Naive thymus-derived CD4-positive, alpha-beta T cell (primary cell): Measurements from ENCODE around the gene ZNF618. TPM values are rescaled to one million over a fixed set of nuclear protein-coding genes. Genes with fewer than 3 reads are reported as not detected.

ENCODE experiments used
- ATAC-seq: fragments of 150-1000 bp; cut with Tn5 transposase; 2 replicates; pipeline ENCODE4 v1.10.0; 2021; ENCODE audit warnings: mild to moderate bottlenecking, moderate library complexity
- CTCF ChIA-PET: fragments of 350-600 bp; sonication (Branson Sonifier 250); formaldehyde crosslinking; loops from one replicate; lab custom pipeline; 2021; ENCODE audit warnings: antibody characterized with exemption; lab: Charles Lee
- POLR2A ChIA-PET: fragments of 350-600 bp; sonication (Branson Sonifier 250); formaldehyde crosslinking; loops from one replicate; lab custom pipeline; 2021; ENCODE audit warnings: antibody characterized with exemption, inconsistent platforms; lab: Charles Lee
- DNase-seq, 9 donors: peaks; one replicate each; pipeline versions ENCODE4 v3.0.0 to v3.0.0-alpha.2; 2020 to 2022; ENCODE audit warnings: mixed read lengths in 1 of 9
- H3K27ac ChIP-seq: one replicate; pipeline ENCODE4 v1.7.0; 2013; ENCODE audit warnings: mild to moderate bottlenecking, low read depth, low read length, moderate library complexity
- H3K27me3 ChIP-seq, 2 donors: one replicate each; pipeline ENCODE4 v1.7.0; 2013; ENCODE audit warnings: low read length in 2 of 2, mild to moderate bottlenecking in 2 of 2, moderate library complexity in 2 of 2; ENCODE audit not compliant: control insufficient read depth in 2 of 2, insufficient read depth in 2 of 2
- H3K36me3 ChIP-seq, 3 experiments: 1 replicate in 2 of 3; 2 replicates in 1 of 3; pipeline ENCODE4 v1.7.0; 2013; ENCODE audit warnings: low read length in 3 of 3, mild to moderate bottlenecking in 3 of 3, moderate library complexity in 1 of 3; ENCODE audit not compliant: insufficient read depth in 3 of 3, control insufficient read depth in 2 of 3
- H3K4me1 ChIP-seq, 2 donors: one replicate each; pipeline ENCODE4 v1.7.0; 2013; ENCODE audit warnings: low read length in 2 of 2, mild to moderate bottlenecking in 2 of 2, moderate library complexity in 1 of 2; ENCODE audit not compliant: control insufficient read depth in 2 of 2, insufficient read depth in 2 of 2
- H3K4me3 ChIP-seq: 2 replicates; pipeline ENCODE4 v1.7.0; 2013; ENCODE audit warnings: mild to moderate bottlenecking, low read length
- H3K9me3 ChIP-seq, 3 experiments: 1 replicate in 2 of 3; 2 replicates in 1 of 3; pipeline ENCODE4 v1.7.0; 2013; ENCODE audit warnings: low read length in 3 of 3; ENCODE audit not compliant: control insufficient read depth in 2 of 3
- H3K27ac Mint-ChIP-seq, 9 donors: one replicate each; pipeline ENCODE4 v1.8.0; 2020 to 2022; ENCODE audit warnings: mixed read lengths in 9 of 9, mild to moderate bottlenecking in 8 of 9, moderate library complexity in 5 of 9, inconsistent platforms in 2 of 9
- H3K27me3 Mint-ChIP-seq, 5 donors: one replicate each; pipeline ENCODE4 v1.8.0; 2021 to 2022; ENCODE audit warnings: mixed read lengths in 5 of 5, mild to moderate bottlenecking in 1 of 5
- H3K36me3 Mint-ChIP-seq, 5 donors: one replicate each; pipeline ENCODE4 v1.8.0; 2020 to 2022; ENCODE audit warnings: mixed read lengths in 5 of 5, mild to moderate bottlenecking in 3 of 5, inconsistent platforms in 1 of 5
- H3K4me1 Mint-ChIP-seq, 7 donors: one replicate each; pipeline ENCODE4 v1.8.0; 2020 to 2022; ENCODE audit warnings: mixed read lengths in 7 of 7, mild to moderate bottlenecking in 3 of 7, inconsistent platforms in 1 of 7
- H3K4me3 Mint-ChIP-seq, 10 donors: one replicate each; pipeline ENCODE4 v1.8.0; 2020 to 2022; ENCODE audit warnings: mild to moderate bottlenecking in 10 of 10, mixed read lengths in 10 of 10, moderate library complexity in 6 of 10, inconsistent platforms in 2 of 10
- H3K9me3 Mint-ChIP-seq, 11 donors: one replicate each; pipeline ENCODE4 v1.8.0; 2020 to 2022; ENCODE audit warnings: mixed read lengths in 11 of 11, mild to moderate bottlenecking in 4 of 11, inconsistent platforms in 1 of 11, moderate library complexity in 1 of 11
- intact Hi-C, 2 donors: fragments of 100-400 bp; cut with micrococcal nuclease; formaldehyde crosslinking; loops; one replicate each; pipeline ENCODE4 v1.15.1; 2023
- polyA plus RNA-seq, 2 donors: library from polyadenylated mRNA; unstranded; fragments of 300-500 nt; fragmentation: Illumina TruSeq; gene quantifications; one replicate each; pipeline ENCODE4 v1.2.3, GENCODE V29; 2021
- total RNA-seq, 6 experiments: library from RNA in 5 of 6; stranded (reverse) in 5 of 6; gene quantifications; 1 replicate in 5 of 6; 2 replicates in 1 of 6; pipeline ENCODE4 v1.2.3 and lab custom pipeline; 2021 to 2026

The ZNF618 gene
- total and polyA plus RNA-seq, 7 experiments from 2014 or later: 0.17 to 3.3 (median 1.1) TPM

DNA sequence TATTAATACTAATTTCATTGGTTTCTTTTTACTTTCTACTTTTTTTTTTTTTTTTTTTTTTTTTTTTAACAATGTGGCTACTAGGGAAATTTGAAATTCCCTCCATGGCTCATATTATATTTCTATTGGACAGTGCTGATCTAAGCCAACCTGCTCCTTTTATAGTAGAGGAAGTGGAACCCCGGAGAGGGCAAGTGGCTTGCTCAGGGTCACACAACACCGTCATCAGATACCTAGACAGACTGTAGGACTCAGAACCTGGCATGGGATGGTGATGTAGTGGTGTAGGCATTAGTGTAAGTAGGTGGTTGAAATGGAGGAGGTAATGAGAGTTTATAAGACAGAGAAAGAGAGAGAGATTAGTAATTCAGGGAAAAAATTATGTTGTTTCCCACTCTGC is 10.8 kb downstream of the ZNF618 start:
- H3K36me3 ChIP-seq: no peaks in the 10 kb centered on the region
- no peak overlapping the region for H3K27ac ChIP-seq
- peak overlapping the region in 5 of 10 donors; percentile 0 to 86 (median 63) for H3K4me3 Mint-ChIP-seq
- ATAC-seq (no peak), DNase-seq (peak in 1 of 9 donors; percentile 13)
- H3K4me1 Mint-ChIP-seq: peaks cover 4 to 29% (median 19%) of the 10 kb centered on the region in 7 donors
- no peaks in the 10 kb centered on the region for H3K27me3 ChIP-seq
- ChIA-PET CTCF (no interaction called here), POLR2A (no interaction called here)
- H3K27me3 Mint-ChIP-seq: peaks cover 0 to 11% (median 3%) of the 10 kb centered on the region in 5 donors
- peaks cover 0 to 12% (median 0%) of the 10 kb centered on the region in 11 donors for H3K9me3 Mint-ChIP-seq
- peaks cover 0 to 6% (median 0%) of the 10 kb centered on the region in 5 donors for H3K36me3 Mint-ChIP-seq
- no peak overlapping the region for H3K4me3 ChIP-seq
- peaks cover 3 to 10% of the 10 kb centered on the region in 2 donors for H3K4me1 ChIP-seq
- intact Hi-C loops: no loop called here
- H3K27ac Mint-ChIP-seq: no peak overlapping the region
- no peaks in the 10 kb centered on the region for H3K9me3 ChIP-seq

DNA sequence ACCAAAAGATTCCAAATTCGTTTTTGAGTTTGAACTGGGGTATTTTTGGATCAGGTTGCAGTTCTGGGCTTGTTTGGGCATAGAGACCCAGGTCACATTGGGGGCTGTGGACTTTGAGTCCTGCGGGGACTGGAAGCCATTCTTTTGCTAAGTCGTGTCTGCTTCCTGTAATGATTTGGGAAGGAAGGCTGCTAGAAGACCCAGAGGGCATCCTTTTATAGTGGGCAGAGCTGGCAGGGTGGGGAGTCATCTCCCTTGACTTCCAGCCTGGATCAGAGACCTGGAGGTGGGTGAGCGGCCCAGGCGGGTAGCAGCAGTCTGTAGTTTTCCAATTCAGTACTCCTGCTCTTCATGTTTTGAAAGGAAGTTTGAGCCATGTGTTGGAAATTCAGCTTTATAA is 11.3 kb downstream of the ZNF618 start:
- Mint-ChIP-seq H3K9me3 (peaks cover 0 to 12% (median 0%) of the 10 kb centered on the region in 11 donors), H3K4me3 (no peak overlapping the region), H3K36me3 (peaks cover 0 to 6% (median 0%) of the 10 kb centered on the region in 5 donors), H3K27me3 (peaks cover 0 to 14% (median 3%) of the 10 kb centered on the region in 5 donors), H3K4me1 (peaks cover 4 to 29% (median 19%) of the 10 kb centered on the region in 7 donors), H3K27ac (no peak overlapping the region)
- H3K27ac ChIP-seq: no peak overlapping the region
- no peak overlapping the region for H3K4me3 ChIP-seq
- H3K9me3 ChIP-seq: no peaks in the 10 kb centered on the region
- intact Hi-C loops: no loop called here
- ChIA-PET CTCF (no interaction called here), POLR2A (no interaction called here)
- H3K27me3 ChIP-seq: no peaks in the 10 kb centered on the region
- no peak for DNase-seq
- peaks cover 3 to 10% of the 10 kb centered on the region in 2 donors for H3K4me1 ChIP-seq
- ATAC-seq: no peak
- H3K36me3 ChIP-seq: no peaks in the 10 kb centered on the region

DNA sequence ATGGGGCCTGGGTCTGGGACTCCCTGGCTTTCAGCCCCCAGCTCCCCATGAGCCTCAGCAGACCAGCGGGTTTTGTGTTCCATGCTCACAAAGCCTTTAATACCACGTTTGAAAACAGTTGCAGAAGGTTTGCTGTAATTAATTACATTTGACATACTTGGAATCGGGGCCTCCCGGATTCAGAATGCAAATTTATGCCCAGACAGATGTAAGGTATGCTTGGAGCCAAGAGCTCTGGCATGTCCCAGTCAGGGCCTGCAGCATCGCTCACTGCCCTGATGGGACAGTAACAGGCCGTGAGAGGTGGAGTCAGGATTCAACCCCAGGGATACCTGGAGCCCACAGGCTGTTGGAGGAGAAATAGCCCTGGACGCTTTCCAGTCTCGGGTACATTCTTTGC is 12.2 kb downstream of the ZNF618 start:
- ATAC-seq (no peak), DNase-seq (no peak)
- Histone ChIP-seq H3K4me3 (no peak overlapping the region), H3K9me3 (no peaks in the 10 kb centered on the region), H3K4me1 (peaks cover 3 to 10% of the 10 kb centered on the region in 2 donors), H3K27me3 (no peaks in the 10 kb centered on the region), H3K36me3 (no peaks in the 10 kb centered on the region), H3K27ac (no peak overlapping the region)
- ChIA-PET POLR2A (interaction anchor here (1.4 kb wide), 1 partner anchor 667 kb away, joined by 3 read pairs; the partner anchor contains the start of gene SLC31A1), CTCF (interaction anchor here (0.6 kb wide), 1 partner anchor 10 kb away, joined by 5 read pairs; no protein-coding TSS in a partner anchor)
- no peak overlapping the region for H3K4me3 Mint-ChIP-seq
- intact Hi-C loops: no loop called here
- H3K36me3 Mint-ChIP-seq: peaks cover 0 to 6% (median 0%) of the 10 kb centered on the region in 5 donors
- H3K27ac Mint-ChIP-seq: no peak overlapping the region
- peaks cover 0 to 17% (median 0%) of the 10 kb centered on the region in 5 donors for H3K27me3 Mint-ChIP-seq
- peaks cover 0 to 12% (median 0%) of the 10 kb centered on the region in 11 donors for H3K9me3 Mint-ChIP-seq
- peaks cover 4 to 29% (median 19%) of the 10 kb centered on the region in 7 donors for H3K4me1 Mint-ChIP-seq

DNA sequence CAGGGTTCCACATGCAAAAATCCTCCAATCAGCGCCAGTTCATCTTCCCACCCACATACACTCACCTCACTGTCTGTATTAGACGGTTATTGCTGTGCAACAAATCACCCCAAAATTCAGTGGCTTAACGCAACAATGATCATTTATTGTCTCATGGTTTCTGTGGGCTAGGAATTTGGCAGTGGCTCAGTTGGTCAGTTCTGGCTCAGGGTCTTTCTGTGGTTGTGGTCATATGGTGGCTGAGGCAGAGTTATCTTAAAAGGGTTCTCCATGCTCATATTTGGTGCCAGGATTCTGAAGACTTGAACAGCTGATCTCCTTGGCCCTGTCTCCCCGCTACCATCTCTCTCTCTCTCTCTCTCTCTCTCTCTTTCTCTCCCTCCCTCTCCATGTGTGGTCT is 12.9 kb downstream of the ZNF618 start:
- Histone ChIP-seq H3K4me1 (peaks cover 3 to 10% of the 10 kb centered on the region in 2 donors), H3K27me3 (no peaks in the 10 kb centered on the region), H3K27ac (no peak overlapping the region), H3K4me3 (no peak overlapping the region), H3K9me3 (no peaks in the 10 kb centered on the region), H3K36me3 (no peaks in the 10 kb centered on the region)
- intact Hi-C loops: no loop called here
- CTCF ChIA-PET: no interaction called here
- peaks cover 0 to 6% (median 0%) of the 10 kb centered on the region in 5 donors for H3K36me3 Mint-ChIP-seq
- ATAC-seq (no peak), DNase-seq (no peak)
- H3K27me3 Mint-ChIP-seq: peaks cover 0 to 17% (median 0%) of the 10 kb centered on the region in 5 donors
- H3K27ac Mint-ChIP-seq: no peak overlapping the region
- POLR2A ChIA-PET: interaction anchor here (1.4 kb wide), 1 partner anchor 667 kb away, joined by 3 read pairs; the partner anchor contains the start of gene SLC31A1
- peaks cover 4 to 29% (median 19%) of the 10 kb centered on the region in 7 donors for H3K4me1 Mint-ChIP-seq
- H3K9me3 Mint-ChIP-seq: peaks cover 0 to 12% (median 0%) of the 10 kb centered on the region in 11 donors
- no peak overlapping the region for H3K4me3 Mint-ChIP-seq

DNA sequence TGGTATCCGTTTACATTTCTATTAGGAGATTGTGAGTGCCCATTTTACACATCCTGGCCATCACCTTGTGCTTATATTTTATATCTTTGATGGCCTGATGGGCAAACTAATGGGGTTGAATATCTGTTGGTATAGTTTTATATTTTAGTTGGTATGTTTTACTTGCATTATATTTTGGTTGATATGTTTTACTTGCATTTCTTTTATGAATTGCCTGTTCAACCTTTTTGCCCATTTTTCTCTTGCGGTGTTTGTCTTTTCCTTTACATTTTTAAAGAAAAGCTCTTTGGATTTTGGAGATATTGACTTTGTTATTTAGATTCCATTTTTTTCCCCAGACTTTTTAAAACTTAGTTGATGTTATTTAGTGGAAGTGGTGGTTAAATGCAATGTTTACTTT is 14.6 kb downstream of the ZNF618 start:
- peaks cover 0 to 6% (median 0%) of the 10 kb centered on the region in 5 donors for H3K36me3 Mint-ChIP-seq
- no peak for ATAC-seq
- no peak overlapping the region for H3K27ac ChIP-seq
- peaks cover 0 to 31% (median 0%) of the 10 kb centered on the region in 5 donors for H3K27me3 Mint-ChIP-seq
- ChIA-PET CTCF (interaction anchor here (0.7 kb wide), 1 partner anchor 21 kb away, joined by 3 read pairs; no protein-coding TSS in a partner anchor), POLR2A (no interaction called here)
- H3K27ac Mint-ChIP-seq: no peak overlapping the region
- peaks cover 0 to 12% (median 0%) of the 10 kb centered on the region in 11 donors for H3K9me3 Mint-ChIP-seq
- intact Hi-C loops: no loop called here
- H3K36me3 ChIP-seq: no peaks in the 10 kb centered on the region
- H3K4me3 Mint-ChIP-seq: no peak overlapping the region
- DNase-seq: no peak
- H3K4me3 ChIP-seq: no peak overlapping the region
- H3K27me3 ChIP-seq: peaks cover 0 to 4% of the 10 kb centered on the region in 2 donors
- H3K4me1 ChIP-seq: peaks cover 3 to 10% of the 10 kb centered on the region in 2 donors
- no peaks in the 10 kb centered on the region for H3K9me3 ChIP-seq
- peaks cover 0 to 17% (median 12%) of the 10 kb centered on the region in 7 donors for H3K4me1 Mint-ChIP-seq

DNA sequence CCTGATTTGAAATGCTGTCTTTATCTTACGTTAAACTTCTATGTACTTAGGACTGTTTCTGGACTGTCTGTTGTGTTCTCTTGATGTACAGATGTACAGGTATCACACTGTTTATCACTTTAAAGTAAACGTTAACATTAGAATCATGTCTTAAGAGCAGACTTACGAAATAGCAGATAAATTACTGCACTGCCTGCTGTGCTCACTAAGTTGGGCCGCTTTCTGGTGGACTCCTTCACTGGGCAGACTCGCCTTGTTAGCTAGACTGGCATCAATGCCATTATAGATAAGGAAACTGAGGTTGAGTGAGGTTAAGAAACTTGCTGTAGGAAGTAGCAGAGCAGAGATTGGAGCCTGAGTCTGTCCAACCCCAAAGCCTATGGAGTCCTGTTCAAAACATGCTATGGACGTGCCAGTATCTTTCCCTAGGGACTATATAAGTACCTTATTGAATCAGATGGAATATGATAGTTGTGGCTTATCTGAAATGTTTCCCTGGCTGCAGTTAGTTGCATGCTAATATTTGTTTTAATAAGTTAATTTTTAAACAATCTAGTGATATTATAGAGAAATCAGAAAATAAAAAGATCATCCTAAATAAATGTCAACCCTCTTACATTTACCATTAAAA is 16.9 kb downstream of the ZNF618 start:
- Histone ChIP-seq H3K27me3 (peaks cover 0 to 4% of the 10 kb centered on the region in 2 donors), H3K9me3 (no peaks in the 10 kb centered on the region), H3K27ac (no peak overlapping the region), H3K36me3 (no peaks in the 10 kb centered on the region), H3K4me3 (no peak overlapping the region), H3K4me1 (no peaks in the 10 kb centered on the region)
- ChIA-PET CTCF (interaction anchor here (0.7 kb wide), 1 partner anchor 260 kb away, joined by 4 read pairs; no protein-coding TSS in a partner anchor), POLR2A (no interaction called here)
- Mint-ChIP-seq H3K9me3 (peaks cover 0 to 14% (median 0%) of the 10 kb centered on the region in 11 donors), H3K36me3 (peaks cover 0 to 4% (median 0%) of the 10 kb centered on the region in 5 donors), H3K4me1 (no peaks in the 10 kb centered on the region), H3K27me3 (peaks cover 0 to 31% (median 6%) of the 10 kb centered on the region in 5 donors), H3K27ac (no peak overlapping the region), H3K4me3 (no peak overlapping the region)
- DNase-seq (no peak), ATAC-seq (no peak)
- intact Hi-C loops: no loop called here
